CD4-positive, CD25-positive, alpha-beta regulatory T cell (primary cell): ENCODE data around the gene MTCH2. TPM values are rescaled to one million over a fixed set of nuclear protein-coding genes. Genes with fewer than 3 reads are reported as not detected.
"Not testable (repeated sequence)": the region's sequence is repeated elsewhere in the genome, so short reads cannot be mapped to it uniquely, and the experiment has no call there.

Experiments
- ATAC-seq, 2 donors: fragments of 150-1000 bp; cut with Tn5 transposase; one replicate each; pipeline ENCODE4 v1.10.0; 2021; ENCODE audit warnings: low read depth in 2 of 2, moderate number of reproducible peaks in 2 of 2, moderate library complexity in 1 of 2
- DNase-seq, 3 donors: peaks; one replicate each; pipeline versions ENCODE4 v3.0.0 to v3.0.0-alpha.2; 2012 to 2022; ENCODE audit warnings: mixed read lengths in 1 of 3
- H3K27ac ChIP-seq: one replicate; pipeline ENCODE4 v1.7.0; 2013; ENCODE audit warnings: mild to moderate bottlenecking, low read length; ENCODE audit not compliant: insufficient read depth, poor library complexity, severe bottlenecking
- H3K27me3 ChIP-seq: one replicate; pipeline ENCODE4 v1.7.0; 2013; ENCODE audit warnings: low read length; ENCODE audit not compliant: control insufficient read depth, insufficient read depth
- H3K36me3 ChIP-seq: one replicate; pipeline ENCODE4 v1.7.0; 2013; ENCODE audit warnings: mild to moderate bottlenecking, low read length, moderate library complexity; ENCODE audit not compliant: control insufficient read depth, insufficient read depth
- H3K4me1 ChIP-seq: 2 replicates; pipeline ENCODE4 v1.7.0; 2013; ENCODE audit warnings: mild to moderate bottlenecking, low read length; ENCODE audit not compliant: insufficient read depth, control insufficient read depth, poor library complexity, severe bottlenecking
- H3K4me3 ChIP-seq: one replicate; pipeline ENCODE4 v1.7.0; 2013; ENCODE audit warnings: low read depth, mild to moderate bottlenecking, low read length, moderate library complexity
- H3K9me3 ChIP-seq, 2 experiments: 1 replicate in 1 of 2; 2 replicates in 1 of 2; pipeline ENCODE4 v1.7.0; 2013; ENCODE audit warnings: low read length in 2 of 2, mild to moderate bottlenecking in 1 of 2, moderate library complexity in 1 of 2; ENCODE audit not compliant: control insufficient read depth in 2 of 2
- H3K27ac Mint-ChIP-seq, 3 donors: one replicate each; pipeline ENCODE4 v1.8.0; 2020 to 2022; ENCODE audit warnings: mild to moderate bottlenecking in 3 of 3, mixed read lengths in 3 of 3, moderate library complexity in 2 of 3
- H3K27me3 Mint-ChIP-seq: one replicate; pipeline ENCODE4 v1.8.0; 2022; ENCODE audit warnings: mild to moderate bottlenecking, mixed read lengths
- H3K36me3 Mint-ChIP-seq: one replicate; pipeline ENCODE4 v1.8.0; 2020; ENCODE audit warnings: mixed read lengths
- H3K4me1 Mint-ChIP-seq, 4 donors: one replicate each; pipeline ENCODE4 v1.8.0; 2020 to 2022; ENCODE audit warnings: mixed read lengths in 4 of 4, mild to moderate bottlenecking in 1 of 4
- H3K4me3 Mint-ChIP-seq, 4 donors: one replicate each; pipeline ENCODE4 v1.8.0; 2020 to 2022; ENCODE audit warnings: mild to moderate bottlenecking in 4 of 4, mixed read lengths in 4 of 4, moderate library complexity in 3 of 4
- H3K9me3 Mint-ChIP-seq, 7 donors: one replicate each; pipeline ENCODE4 v1.8.0; 2020 to 2022; ENCODE audit warnings: mixed read lengths in 7 of 7, mild to moderate bottlenecking in 3 of 7, moderate library complexity in 2 of 7
- polyA plus RNA-seq, 4 donors: library from polyadenylated mRNA; unstranded; fragments of 300-500 nt; fragmentation: Illumina TruSeq; gene quantifications; one replicate each; pipeline ENCODE4 v1.2.3, GENCODE V29; 2021
- total RNA-seq: library from RNA; stranded (reverse); gene quantifications from one replicate; pipeline ENCODE4 v1.2.3, GENCODE V29; 2022

Gene MTCH2
- total and polyA plus RNA-seq, 5 donors from 2014 or later: 21.5 to 95.9 (median 60.8) TPM

GRCh38 chr11:47672283-47672730 lies 29.9 kb upstream of the MTCH2 start:
- no peaks in the 10 kb centered on the region for H3K9me3 Mint-ChIP-seq
- H3K27me3 ChIP-seq: no peaks in the 10 kb centered on the region
- no peak for DNase-seq
- no peaks in the 10 kb centered on the region for H3K4me1 ChIP-seq
- no peak overlapping the region for H3K27ac ChIP-seq
- H3K27ac Mint-ChIP-seq: no peak overlapping the region
- no peak overlapping the region for H3K4me3 Mint-ChIP-seq
- H3K36me3 Mint-ChIP-seq: peaks cover 8% of the 10 kb centered on the region
- H3K4me3 ChIP-seq: no peak overlapping the region
- no peak for ATAC-seq
- H3K9me3 ChIP-seq: no peaks in the 10 kb centered on the region
- H3K27me3 Mint-ChIP-seq: peaks cover 4% of the 10 kb centered on the region
- H3K4me1 Mint-ChIP-seq: no peaks in the 10 kb centered on the region
- H3K36me3 ChIP-seq: no peaks in the 10 kb centered on the region

GRCh38 chr11:47669856-47670255 lies 27.5 kb upstream of the MTCH2 start:
- peaks cover 3% of the 10 kb centered on the region for H3K36me3 Mint-ChIP-seq
- Histone ChIP-seq H3K4me1 (no peaks in the 10 kb centered on the region), H3K27ac (no peak overlapping the region), H3K27me3 (no peaks in the 10 kb centered on the region), H3K36me3 (no peaks in the 10 kb centered on the region), H3K4me3 (no peak overlapping the region), H3K9me3 (no peaks in the 10 kb centered on the region)
- no peaks in the 10 kb centered on the region for H3K4me1 Mint-ChIP-seq
- DNase-seq (no peak), ATAC-seq (no peak)
- H3K27me3 Mint-ChIP-seq: no peaks in the 10 kb centered on the region
- H3K9me3 Mint-ChIP-seq: no peaks in the 10 kb centered on the region
- H3K27ac Mint-ChIP-seq: peak overlapping the region in 1 of 3 donors; percentile 48
- H3K4me3 Mint-ChIP-seq: no peak overlapping the region

GRCh38 chr11:47668665-47669064 lies 26.3 kb upstream of the MTCH2 start:
- Histone ChIP-seq H3K27ac (no peak overlapping the region), H3K4me3 (no peak overlapping the region), H3K4me1 (no peaks in the 10 kb centered on the region), H3K36me3 (no peaks in the 10 kb centered on the region), H3K9me3 (no peaks in the 10 kb centered on the region), H3K27me3 (no peaks in the 10 kb centered on the region)
- ATAC-seq (no peak), DNase-seq (no peak)
- Mint-ChIP-seq H3K4me3 (no peak overlapping the region), H3K9me3 (no peaks in the 10 kb centered on the region), H3K27ac (no peak overlapping the region), H3K4me1 (no peaks in the 10 kb centered on the region), H3K27me3 (no peaks in the 10 kb centered on the region), H3K36me3 (peaks cover 3% of the 10 kb centered on the region)

GRCh38 chr11:47667555-47667954 lies 25.2 kb upstream of the MTCH2 start:
- Histone ChIP-seq H3K27me3 (no peaks in the 10 kb centered on the region), H3K4me1 (no peaks in the 10 kb centered on the region), H3K36me3 (no peaks in the 10 kb centered on the region), H3K9me3 (no peaks in the 10 kb centered on the region), H3K4me3 (no peak overlapping the region), H3K27ac (no peak overlapping the region)
- Mint-ChIP-seq H3K4me3 (no peak overlapping the region), H3K4me1 (peaks cover 0 to 5% (median 2%) of the 10 kb centered on the region in 4 donors), H3K27me3 (no peaks in the 10 kb centered on the region), H3K36me3 (peaks cover 3% of the 10 kb centered on the region), H3K9me3 (no peaks in the 10 kb centered on the region), H3K27ac (no peak overlapping the region)
- DNase-seq: no peak
- ATAC-seq: no peak

- no peak for ATAC-seq
- peaks cover 3% of the 10 kb centered on the region for H3K36me3 Mint-ChIP-seq
Measured at GRCh38 chr11:47667135-47667534, 24.8 kb upstream of the MTCH2 start.

GRCh38 chr11:47664936-47665335 lies 22.6 kb upstream of the MTCH2 start:
- peak in 1 of 2 donors; percentile 42 for ATAC-seq
- H3K27me3 ChIP-seq, H3K36me3 ChIP-seq, H3K27me3 Mint-ChIP-seq, H3K4me1 ChIP-seq, H3K9me3 ChIP-seq, H3K27ac Mint-ChIP-seq, H3K9me3 Mint-ChIP-seq, H3K4me1 Mint-ChIP-seq, H3K27ac ChIP-seq, H3K4me3 ChIP-seq, H3K36me3 Mint-ChIP-seq, H3K4me3 Mint-ChIP-seq: not testable (repeated sequence)
- DNase-seq: peak in 1 of 3 donors; percentile 40

More at GRCh38 chr11:47667135-47667534, 24.8 kb upstream of the MTCH2 start:
- Histone ChIP-seq H3K36me3 (no peaks in the 10 kb centered on the region), H3K4me3 (no peak overlapping the region), H3K9me3 (no peaks in the 10 kb centered on the region), H3K4me1 (no peaks in the 10 kb centered on the region), H3K27me3 (no peaks in the 10 kb centered on the region), H3K27ac (no peak overlapping the region)
- Mint-ChIP-seq H3K9me3 (no peaks in the 10 kb centered on the region), H3K4me1 (peaks cover 0 to 5% (median 2%) of the 10 kb centered on the region in 4 donors), H3K27me3 (no peaks in the 10 kb centered on the region), H3K4me3 (no peak overlapping the region), H3K27ac (no peak overlapping the region)
- no peak for DNase-seq

- Mint-ChIP-seq H3K4me1 (peaks cover 0 to 5% (median 2%) of the 10 kb centered on the region in 4 donors), H3K4me3 (no peak overlapping the region), H3K9me3 (no peaks in the 10 kb centered on the region), H3K27me3 (no peaks in the 10 kb centered on the region), H3K36me3 (peaks cover 3% of the 10 kb centered on the region), H3K27ac (no peak overlapping the region)
- no peaks in the 10 kb centered on the region for H3K9me3 ChIP-seq
- H3K4me3 ChIP-seq: no peak overlapping the region
- H3K4me1 ChIP-seq: no peaks in the 10 kb centered on the region
- DNase-seq: no peak
- no peak for ATAC-seq
- no peaks in the 10 kb centered on the region for H3K36me3 ChIP-seq
- no peaks in the 10 kb centered on the region for H3K27me3 ChIP-seq
- H3K27ac ChIP-seq: no peak overlapping the region
Measured at GRCh38 chr11:47661245-47661644, 18.9 kb upstream of the MTCH2 start.

- H3K4me1 Mint-ChIP-seq: peaks cover 0 to 5% (median 4%) of the 10 kb centered on the region in 4 donors
- no peaks in the 10 kb centered on the region for H3K4me1 ChIP-seq
- ATAC-seq (no peak), DNase-seq (no peak)
- H3K36me3 Mint-ChIP-seq: peaks cover 3% of the 10 kb centered on the region
- no peaks in the 10 kb centered on the region for H3K9me3 ChIP-seq
- no peak overlapping the region for H3K4me3 Mint-ChIP-seq
- H3K4me3 ChIP-seq: no peak overlapping the region
- H3K27ac Mint-ChIP-seq: no peak overlapping the region
- H3K27me3 ChIP-seq: no peaks in the 10 kb centered on the region
- H3K27me3 Mint-ChIP-seq: peaks cover 5% of the 10 kb centered on the region
- H3K9me3 Mint-ChIP-seq: no peaks in the 10 kb centered on the region
- no peaks in the 10 kb centered on the region for H3K36me3 ChIP-seq
- no peak overlapping the region for H3K27ac ChIP-seq
Measured at GRCh38 chr11:47659276-47659675, 16.9 kb upstream of the MTCH2 start.
